ENCODE results near the gene CACNA1S. TPM values are rescaled to one million over a fixed set of nuclear protein-coding genes. Genes with fewer than 3 reads are reported as not detected.

CACNA1S gene
- total RNA-seq, 1 donor from 2014 or later, result not detected

DNA sequence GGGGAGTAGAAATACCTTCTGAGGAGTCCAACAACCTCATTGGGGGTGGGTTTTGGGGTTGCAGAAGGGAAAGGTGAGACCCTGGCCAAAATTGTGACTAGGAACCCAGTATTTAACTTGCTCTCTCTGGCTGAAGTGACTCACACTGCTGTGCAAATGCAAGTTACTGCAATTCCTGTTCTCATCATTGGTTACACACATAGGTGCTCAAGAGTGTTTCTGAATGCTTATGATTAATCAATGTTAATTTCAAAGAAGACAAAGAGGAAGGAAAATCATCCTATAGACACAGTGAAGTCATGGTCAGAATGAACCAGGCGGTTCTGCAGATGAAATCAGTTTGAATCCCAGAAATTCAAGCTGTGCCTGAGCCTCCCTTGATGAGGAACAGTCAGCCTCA, 11.6 kb upstream of the CACNA1S start:
- intact Hi-C loops (cut with DNase I), result no loop called here
- Histone ChIP-seq H3K4me3 (no peak overlapping the region), H3K27me3 (no peaks in the 10 kb centered on the region), H3K9me3 (no peaks in the 10 kb centered on the region), H3K4me1 (no peaks in the 10 kb centered on the region), H3K36me3 (no peaks in the 10 kb centered on the region), H3K27ac (no peak overlapping the region)
- no peak for DNase-seq (ENCODE audit: low spot score in 2 of 2)
- TF ChIP-seq, protein P1, sequence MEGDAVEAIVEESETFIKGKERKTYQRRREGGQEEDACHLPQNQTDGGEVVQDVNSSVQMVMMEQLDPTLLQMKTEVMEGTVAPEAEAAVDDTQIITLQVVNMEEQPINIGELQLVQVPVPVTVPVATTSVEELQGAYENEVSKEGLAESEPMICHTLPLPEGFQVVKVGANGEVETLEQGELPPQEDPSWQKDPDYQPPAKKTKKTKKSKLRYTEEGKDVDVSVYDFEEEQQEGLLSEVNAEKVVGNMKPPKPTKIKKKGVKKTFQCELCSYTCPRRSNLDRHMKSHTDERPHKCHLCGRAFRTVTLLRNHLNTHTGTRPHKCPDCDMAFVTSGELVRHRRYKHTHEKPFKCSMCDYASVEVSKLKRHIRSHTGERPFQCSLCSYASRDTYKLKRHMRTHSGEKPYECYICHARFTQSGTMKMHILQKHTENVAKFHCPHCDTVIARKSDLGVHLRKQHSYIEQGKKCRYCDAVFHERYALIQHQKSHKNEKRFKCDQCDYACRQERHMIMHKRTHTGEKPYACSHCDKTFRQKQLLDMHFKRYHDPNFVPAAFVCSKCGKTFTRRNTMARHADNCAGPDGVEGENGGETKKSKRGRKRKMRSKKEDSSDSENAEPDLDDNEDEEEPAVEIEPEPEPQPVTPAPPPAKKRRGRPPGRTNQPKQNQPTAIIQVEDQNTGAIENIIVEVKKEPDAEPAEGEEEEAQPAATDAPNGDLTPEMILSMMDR (IDR thresholded peaks at IDR 0.05), result no peak

DNA sequence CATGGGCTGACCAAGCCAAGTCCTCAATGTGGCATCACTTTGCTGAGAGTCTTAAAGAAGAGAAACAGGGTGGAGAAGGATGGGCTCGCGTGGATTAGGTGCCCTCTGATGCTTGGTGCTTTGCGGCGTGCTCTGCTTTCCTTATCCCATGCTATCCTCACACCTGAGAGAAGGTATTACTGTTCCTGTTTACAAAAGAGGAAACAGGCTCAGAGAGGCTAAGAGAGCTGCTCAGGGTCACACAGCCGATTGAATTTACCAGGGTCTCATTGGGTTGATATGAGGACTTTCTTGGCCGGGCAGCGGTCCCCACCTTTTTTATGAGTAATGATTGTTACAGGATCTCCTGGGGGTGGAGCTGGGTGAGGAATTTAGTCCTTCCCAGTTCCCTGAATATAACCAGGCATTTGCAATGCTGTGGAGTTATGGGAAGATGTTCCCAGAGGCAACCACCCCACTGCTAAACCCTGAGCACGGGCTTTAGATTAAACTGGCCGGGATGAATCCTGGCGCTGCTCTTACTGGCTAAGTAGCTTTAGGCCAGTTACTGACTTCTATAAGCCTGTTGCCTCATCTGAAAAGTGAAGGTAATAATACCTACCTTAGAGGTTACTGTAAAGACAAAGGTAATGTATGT, 10.2 kb upstream of the CACNA1S start:
- Histone ChIP-seq H3K4me3 (no peak overlapping the region), H3K9me3 (no peaks in the 10 kb centered on the region), H3K27ac (no peak overlapping the region), H3K36me3 (no peaks in the 10 kb centered on the region), H3K4me1 (no peaks in the 10 kb centered on the region), H3K27me3 (no peaks in the 10 kb centered on the region)
- intact Hi-C loops (cut with DNase I), result no loop called here
- TF ChIP-seq, protein P1 (IDR thresholded peaks at IDR 0.05), result no peak
- no peak for DNase-seq (ENCODE audit: low spot score in 2 of 2)

DNA sequence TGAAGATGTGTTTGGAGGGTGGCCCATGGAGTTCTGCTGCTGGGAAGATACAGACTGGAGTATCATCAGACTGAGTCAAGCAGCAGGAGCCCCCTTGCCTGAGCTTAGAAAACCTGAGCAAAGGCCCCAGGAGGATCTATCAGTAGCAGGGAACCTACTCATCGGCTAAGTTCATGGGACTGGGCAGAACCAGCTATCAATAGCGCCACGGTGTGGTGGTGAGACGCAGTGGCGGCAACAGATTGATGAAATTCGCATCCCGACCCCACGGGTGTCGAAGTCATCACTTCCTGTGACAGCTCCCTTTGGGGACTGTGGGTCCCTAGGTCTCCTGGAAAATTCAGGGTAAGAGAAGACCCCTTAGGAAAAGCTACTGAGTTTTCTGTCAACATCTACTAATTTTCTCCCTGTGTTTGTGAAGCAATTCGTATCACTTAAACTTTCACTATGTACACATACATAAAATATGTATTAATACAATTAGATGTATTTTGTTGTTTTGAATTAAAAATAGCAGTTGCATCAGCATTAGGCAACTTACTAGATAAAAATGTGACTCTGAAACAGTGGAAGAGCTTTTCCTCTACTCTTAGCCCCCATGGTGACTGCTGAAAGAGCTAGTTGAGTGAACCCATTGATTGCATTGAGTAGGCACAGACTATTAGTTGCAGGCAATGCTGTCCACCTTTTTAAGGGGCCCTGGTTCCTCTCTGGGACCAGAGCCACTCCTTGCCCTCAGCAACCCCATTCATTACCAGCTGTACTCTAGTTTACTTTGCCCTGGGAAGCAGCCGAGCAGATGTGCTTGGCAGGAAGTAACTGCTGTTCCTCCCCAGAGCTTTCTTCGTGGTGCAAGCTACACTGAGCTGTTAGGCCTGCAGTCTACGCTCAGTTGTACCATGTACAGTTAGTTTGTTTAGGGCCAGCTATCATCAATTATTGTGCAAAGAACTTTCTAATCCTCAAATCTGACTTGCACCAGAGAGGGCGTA, 7.3 kb upstream of the CACNA1S start:
- no peak for DNase-seq (ENCODE audit: low spot score in 2 of 2)
- no peak overlapping the region for H3K4me3 ChIP-seq
- H3K4me1 ChIP-seq, result no peaks in the 10 kb centered on the region
- no peaks in the 10 kb centered on the region for H3K36me3 ChIP-seq
- H3K27ac ChIP-seq, result no peak overlapping the region
- H3K9me3 ChIP-seq, result no peaks in the 10 kb centered on the region
- no peaks in the 10 kb centered on the region for H3K27me3 ChIP-seq
- TF ChIP-seq, protein P1 (IDR thresholded peaks at IDR 0.05), result peak in 2 of 3 experiments; percentile 52
- intact Hi-C loops (cut with DNase I), result loop anchor here (5.0 kb wide), 1 partner anchor 562 kb away; no protein-coding TSS in a partner anchor

DNA sequence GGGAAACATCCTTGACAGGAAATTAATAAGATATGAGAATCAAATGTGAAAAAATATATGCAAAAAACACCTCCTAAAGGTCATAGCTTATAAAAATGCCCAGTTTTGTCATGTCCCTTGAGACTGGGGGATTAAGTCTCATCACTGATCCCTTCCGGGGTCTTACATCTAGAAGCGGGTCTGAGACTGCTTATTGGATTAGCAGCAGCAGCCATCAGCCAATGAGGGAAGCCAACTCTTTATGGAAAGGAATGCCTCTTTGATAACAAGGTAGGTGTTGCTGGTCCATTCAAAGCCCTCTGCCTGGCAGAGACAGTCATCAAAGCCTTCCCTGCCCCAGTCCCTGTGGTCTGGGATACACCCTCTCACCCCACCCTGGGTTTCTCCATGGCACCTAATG, 3.9 kb upstream of the CACNA1S start:
- TF ChIP-seq, protein P1 (IDR thresholded peaks at IDR 0.05), result no peak
- intact Hi-C loops (cut with DNase I), result loop anchor here (5.0 kb wide), 1 partner anchor 559 kb away; no protein-coding TSS in a partner anchor
- H3K27me3 ChIP-seq, result no peaks in the 10 kb centered on the region
- H3K36me3 ChIP-seq, result no peaks in the 10 kb centered on the region
- no peaks in the 10 kb centered on the region for H3K4me1 ChIP-seq
- no peaks in the 10 kb centered on the region for H3K9me3 ChIP-seq
- no peak overlapping the region for H3K27ac ChIP-seq
- no peak for DNase-seq (ENCODE audit: low spot score in 2 of 2)
- no peak overlapping the region for H3K4me3 ChIP-seq

DNA sequence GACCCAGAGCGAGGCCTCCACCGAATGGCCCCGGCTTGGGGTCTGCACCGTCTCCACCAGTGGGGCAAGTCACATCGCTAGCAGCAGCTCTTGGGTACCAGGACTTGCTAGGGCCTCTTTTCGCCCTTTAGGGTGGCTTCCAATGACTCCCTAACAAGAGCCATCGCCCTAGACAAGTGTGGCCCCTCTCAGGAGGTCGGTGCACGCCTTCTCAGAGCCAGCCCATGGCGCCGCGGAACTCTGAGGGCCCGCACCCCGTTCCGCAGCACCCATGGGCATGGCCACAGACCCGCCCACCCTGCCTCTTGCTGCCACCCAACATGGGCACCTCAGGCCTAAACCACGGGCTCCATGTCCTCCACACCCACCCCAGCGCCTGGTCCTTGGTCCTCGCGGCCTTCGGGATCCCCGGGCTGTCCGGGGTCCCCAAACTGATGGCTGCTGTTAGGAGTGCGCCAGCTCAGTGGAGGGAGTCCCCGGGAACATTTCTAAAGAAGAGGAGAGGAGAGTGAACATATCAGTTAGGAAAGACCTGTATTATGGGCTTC, 3.2 kb upstream of the CACNA1S start:
- H3K36me3 ChIP-seq, result no peaks in the 10 kb centered on the region
- H3K4me3 ChIP-seq, result peak overlapping the region in 1 of 2 donors; percentile 66
- intact Hi-C loops (cut with DNase I), result loop anchor here (5.0 kb wide), 1 partner anchor 558 kb away; no protein-coding TSS in a partner anchor

More for the DNA sequence above, 3.2 kb upstream of the CACNA1S start:
- no peak for DNase-seq (ENCODE audit: low spot score in 2 of 2)
- Histone ChIP-seq H3K4me1 (no peaks in the 10 kb centered on the region), H3K9me3 (no peaks in the 10 kb centered on the region), H3K27ac (no peak overlapping the region), H3K27me3 (no peaks in the 10 kb centered on the region)
- TF ChIP-seq, protein P1 (IDR thresholded peaks at IDR 0.05), result no peak

Data from ascending aorta (tissue), 2 donors.